ENCODE results near the gene FAM149A. TPM values are rescaled to one million over a fixed set of nuclear protein-coding genes. Genes with fewer than 3 reads are reported as not detected.

FAM149A gene
- total and polyA plus RNA-seq, 12 donors = 1.3 to 6.8 (median 3.3) TPM

- intact Hi-C loops (cut with DNase I) = no loop called here
- 91 to 99% (median 93%) methylated on average over 5 of the region's 5 CpGs for WGBS, 4 donors
- Histone ChIP-seq H3K9me3 (replicated peaks in 1 of 3) (no peaks in the 10 kb centered on the region), H3K4me1 (replicated peaks in 1 of 2) (peaks cover 7 to 32% of the 10 kb centered on the region in 2 donors), H3K27me3 (no peaks in the 10 kb centered on the region), H3K27ac (peak overlapping the region in 2 of 5 donors; percentile 99), H3K4me3 (no peak overlapping the region), H3K36me3 (replicated peaks in 1 of 2) (peaks cover 0 to 12% of the 10 kb centered on the region in 2 donors)
- peak in 2 of 7 donors; percentile 30 to 51 for DNase-seq
- TF ChIP-seq, protein P1, sequence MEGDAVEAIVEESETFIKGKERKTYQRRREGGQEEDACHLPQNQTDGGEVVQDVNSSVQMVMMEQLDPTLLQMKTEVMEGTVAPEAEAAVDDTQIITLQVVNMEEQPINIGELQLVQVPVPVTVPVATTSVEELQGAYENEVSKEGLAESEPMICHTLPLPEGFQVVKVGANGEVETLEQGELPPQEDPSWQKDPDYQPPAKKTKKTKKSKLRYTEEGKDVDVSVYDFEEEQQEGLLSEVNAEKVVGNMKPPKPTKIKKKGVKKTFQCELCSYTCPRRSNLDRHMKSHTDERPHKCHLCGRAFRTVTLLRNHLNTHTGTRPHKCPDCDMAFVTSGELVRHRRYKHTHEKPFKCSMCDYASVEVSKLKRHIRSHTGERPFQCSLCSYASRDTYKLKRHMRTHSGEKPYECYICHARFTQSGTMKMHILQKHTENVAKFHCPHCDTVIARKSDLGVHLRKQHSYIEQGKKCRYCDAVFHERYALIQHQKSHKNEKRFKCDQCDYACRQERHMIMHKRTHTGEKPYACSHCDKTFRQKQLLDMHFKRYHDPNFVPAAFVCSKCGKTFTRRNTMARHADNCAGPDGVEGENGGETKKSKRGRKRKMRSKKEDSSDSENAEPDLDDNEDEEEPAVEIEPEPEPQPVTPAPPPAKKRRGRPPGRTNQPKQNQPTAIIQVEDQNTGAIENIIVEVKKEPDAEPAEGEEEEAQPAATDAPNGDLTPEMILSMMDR (IDR thresholded peaks at IDR 0.05) = no peak
Measured at GRCh38 chr4:186193851-186194250, 89.3 kb downstream of the FAM149A start.

- Histone ChIP-seq H3K4me3 (no peak overlapping the region), H3K27ac (no peak overlapping the region), H3K9me3 (replicated peaks in 1 of 3) (no peaks in the 10 kb centered on the region), H3K4me1 (replicated peaks in 1 of 2) (peaks cover 7 to 19% of the 10 kb centered on the region in 2 donors), H3K27me3 (no peaks in the 10 kb centered on the region), H3K36me3 (replicated peaks in 1 of 2) (peaks cover 0 to 18% of the 10 kb centered on the region in 2 donors)
- 94 to 96% (median 95%) methylated on average over 6 of the region's 6 CpGs for WGBS, 4 donors
- no peak for DNase-seq
- intact Hi-C loops (cut with DNase I) = no loop called here
- TF ChIP-seq, protein P1 (IDR thresholded peaks at IDR 0.05) = no peak
- TF ChIP-seq POLR2A (IDR thresholded peaks at IDR 0.05) = no peak
Measured at GRCh38 chr4:186196063-186196462, 91.6 kb downstream of the FAM149A start.

- no peak for DNase-seq
- Histone ChIP-seq H3K27me3 (no peaks in the 10 kb centered on the region), H3K27ac (no peak overlapping the region), H3K4me1 (replicated peaks in 1 of 2) (no peaks in the 10 kb centered on the region), H3K4me3 (no peak overlapping the region), H3K36me3 (replicated peaks in 1 of 2) (peaks cover 0 to 14% of the 10 kb centered on the region in 2 donors), H3K9me3 (replicated peaks in 1 of 3) (no peaks in the 10 kb centered on the region)
- intact Hi-C loops (cut with DNase I) = no loop called here
- TF ChIP-seq, protein P1 (IDR thresholded peaks at IDR 0.05) = no peak
- TF ChIP-seq POLR2A (IDR thresholded peaks at IDR 0.05) = no peak
- 80 to 89% (median 86%) methylated on average over 6 of the region's 6 CpGs for WGBS, 4 donors
Measured at GRCh38 chr4:186200516-186200915, 96.0 kb downstream of the FAM149A start.

GRCh38 chr4:186201010-186201409 lies 96.5 kb downstream of the FAM149A start:
- no peak for DNase-seq
- TF ChIP-seq POLR2A (IDR thresholded peaks at IDR 0.05) = no peak
- TF ChIP-seq, protein P1 (IDR thresholded peaks at IDR 0.05) = no peak
- no peak overlapping the region for H3K4me3 ChIP-seq
- no peaks in the 10 kb centered on the region for H3K9me3 ChIP-seq (replicated peaks in 1 of 3)
- H3K36me3 ChIP-seq (replicated peaks in 1 of 2) = peaks cover 0 to 9% of the 10 kb centered on the region in 2 donors
- H3K27me3 ChIP-seq = no peaks in the 10 kb centered on the region
- intact Hi-C loops (cut with DNase I) = no loop called here
- 85 to 88% (median 87%) methylated on average over 7 of the region's 7 CpGs for WGBS, 4 donors
- peak overlapping the region in 1 of 5 donors; percentile 26 for H3K27ac ChIP-seq
- no peaks in the 10 kb centered on the region for H3K4me1 ChIP-seq (replicated peaks in 1 of 2)

All from adrenal gland (tissue), 12 donors.